ENCODE measurements around the gene KMO. TPM values are rescaled to one million over a fixed set of nuclear protein-coding genes. Genes with fewer than 3 reads are reported as not detected.

The KMO gene
- total RNA-seq, 1 experiment from 2014 or later = 0.07 TPM

DNA sequence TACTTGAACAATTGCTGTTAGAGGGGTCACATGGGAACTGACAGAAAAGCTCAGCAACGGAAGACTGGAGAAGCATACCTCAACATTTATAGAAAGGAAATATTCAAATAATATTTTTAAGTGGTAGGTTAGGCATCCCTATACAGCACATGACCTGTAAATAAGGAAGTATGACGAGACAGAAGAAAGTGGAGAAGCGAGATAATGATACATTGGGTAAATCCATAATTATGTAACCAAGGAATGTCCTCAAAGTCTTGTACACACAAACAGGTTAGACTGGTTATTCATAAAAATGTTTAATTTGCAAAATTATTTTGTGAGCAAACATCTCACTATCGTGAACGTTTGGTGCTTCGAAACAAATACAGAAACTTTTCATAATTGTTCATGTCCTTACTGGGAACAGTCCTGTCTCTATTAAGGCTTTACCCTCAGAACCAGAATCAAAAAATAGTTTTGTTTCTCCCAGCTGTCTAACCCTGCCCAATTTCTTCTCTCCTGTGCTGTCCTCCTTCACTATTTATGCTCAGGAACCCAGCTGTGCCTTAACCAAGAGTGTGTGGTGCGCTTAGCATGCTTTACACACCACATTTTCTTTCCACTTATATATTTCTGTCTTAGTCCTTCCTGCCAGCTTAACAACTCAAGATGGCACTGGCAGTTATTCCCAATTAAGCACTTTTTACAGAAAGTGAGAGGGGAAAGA, 10.2 kb downstream of the KMO start:
- intact Hi-C loops (cut with micrococcal nuclease; ENCODE audit: unreplicated experiment) = loop anchor here (2.0 kb wide), 1 partner anchor 48 kb away; no protein-coding TSS in a partner anchor
- Histone ChIP-seq H3K4me1 (replicated peaks; ENCODE audit: insufficient read depth) (peaks cover 20% of the 10 kb centered on the region), H3K4me2 (peak overlapping the region; percentile 73), H3K9me2 (ENCODE audit: insufficient read depth) (no peaks in the 10 kb centered on the region; the same call in 1 of the 2 replicates), H3K27ac (peak overlapping the region; percentile 72), H3K79me2 (ENCODE audit: low read depth) (no peaks in the 10 kb centered on the region), H4K20me1 (ENCODE audit: insufficient read depth) (no peaks in the 10 kb centered on the region), H3F3A (ENCODE audit: insufficient read depth, low read depth) (peaks cover 10% of the 10 kb centered on the region; the same call in 1 of the 2 replicates), H2AFZ (no peak overlapping the region), H3K36me3 (ENCODE audit: low read depth) (no peaks in the 10 kb centered on the region), H3K9me3 (ENCODE audit: insufficient read depth, low read depth) (peaks cover 3% of the 10 kb centered on the region; the same call in 1 of the 2 replicates), H3K4me3 (peak overlapping the region; percentile 43; the same call in 1 of the 2 replicates), H3K27me3 (ENCODE audit: insufficient read depth, low read depth) (no peaks in the 10 kb centered on the region)
- ChIA-PET POLR2A (ENCODE audit: unreplicated experiment) (no interaction called here), CTCF (no interaction called here)
- no TSS peak for BruUV-seq (replicated peaks)
- peak in 1 of 2 experiments; percentile 92 for DNase-seq
- TF ChIP-seq CTCF (conservative IDR thresholded peaks at IDR 0.05) (no peak), EZH2 (IDR thresholded peaks at IDR 0.05; ENCODE audit: low read depth) (no peak)

DNA sequence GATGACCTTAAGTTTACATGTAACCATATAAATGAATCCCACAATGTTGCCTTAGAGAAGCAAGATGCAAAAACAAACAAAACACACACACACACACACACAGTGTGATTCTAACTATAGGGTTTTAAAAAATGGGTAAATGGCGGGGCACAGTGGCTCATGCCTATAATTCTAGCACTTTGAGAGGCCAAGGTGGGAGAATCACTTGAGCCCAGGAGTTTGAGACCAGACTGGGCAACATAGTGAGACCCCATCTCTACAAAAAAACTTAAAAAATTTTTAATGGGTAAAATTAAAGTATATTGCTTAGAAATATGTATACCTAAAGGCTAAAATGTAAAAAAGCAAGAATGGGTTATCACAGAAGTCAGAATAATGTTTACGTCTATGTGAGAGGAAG, 15.8 kb downstream of the KMO start:
- no peaks in the 10 kb centered on the region for H3K79me2 ChIP-seq (ENCODE audit: low read depth)
- H3K4me2 ChIP-seq = no peak overlapping the region
- ChIA-PET POLR2A (ENCODE audit: unreplicated experiment) (no interaction called here), CTCF (no interaction called here)
- TF ChIP-seq CTCF (conservative IDR thresholded peaks at IDR 0.05) = no peak
- TF ChIP-seq EZH2 (IDR thresholded peaks at IDR 0.05; ENCODE audit: low read depth) = no peak
- H4K20me1 ChIP-seq (ENCODE audit: insufficient read depth) = no peaks in the 10 kb centered on the region
- intact Hi-C loops (cut with micrococcal nuclease; ENCODE audit: unreplicated experiment) = no loop called here
- H3K27me3 ChIP-seq (ENCODE audit: insufficient read depth, low read depth) = no peaks in the 10 kb centered on the region
- BruUV-seq (replicated peaks) = no TSS peak
- no peaks in the 10 kb centered on the region for H3F3A ChIP-seq (ENCODE audit: insufficient read depth, low read depth)
- H3K36me3 ChIP-seq (ENCODE audit: low read depth) = no peaks in the 10 kb centered on the region
- H3K9me2 ChIP-seq (ENCODE audit: insufficient read depth) = no peaks in the 10 kb centered on the region; the same call in 1 of the 2 replicates
- DNase-seq = no peak
- no peak overlapping the region for H2AFZ ChIP-seq
- no peaks in the 10 kb centered on the region for H3K9me3 ChIP-seq (ENCODE audit: insufficient read depth, low read depth)
- peaks cover 3% of the 10 kb centered on the region for H3K4me1 ChIP-seq (replicated peaks; ENCODE audit: insufficient read depth)
- no peak overlapping the region for H3K4me3 ChIP-seq
- H3K27ac ChIP-seq = no peak overlapping the region

DNA sequence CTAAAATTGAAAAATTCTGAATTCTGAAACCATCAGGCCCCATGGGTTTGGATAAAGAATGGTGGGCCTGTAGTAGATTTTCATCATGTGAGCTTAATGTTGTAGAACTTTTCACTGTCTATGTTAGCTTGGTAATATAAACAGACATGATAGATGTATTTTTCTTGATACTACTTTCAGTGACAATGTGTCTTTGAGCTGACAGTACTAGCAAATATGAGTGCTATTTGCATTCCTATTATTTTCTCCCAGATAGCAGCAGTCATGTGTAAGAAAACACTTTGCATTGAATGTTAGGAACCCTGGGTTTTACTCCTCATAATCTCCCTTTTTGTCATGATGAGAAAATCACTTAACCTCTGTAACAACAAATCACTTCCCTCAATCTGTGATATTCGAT, 18.1 kb downstream of the KMO start:
- POLR2A ChIA-PET (ENCODE audit: unreplicated experiment) = no interaction called here
- no peaks in the 10 kb centered on the region for H3K36me3 ChIP-seq (ENCODE audit: low read depth)
- no peaks in the 10 kb centered on the region for H3K79me2 ChIP-seq (ENCODE audit: low read depth)
- H3K4me1 ChIP-seq (replicated peaks; ENCODE audit: insufficient read depth) = no peaks in the 10 kb centered on the region
- no peaks in the 10 kb centered on the region for H3F3A ChIP-seq (ENCODE audit: insufficient read depth, low read depth)
- no peak overlapping the region for H3K27ac ChIP-seq
- intact Hi-C loops (cut with micrococcal nuclease; ENCODE audit: unreplicated experiment) = no loop called here
- CTCF ChIA-PET = no interaction called here
- no TSS peak for BruUV-seq (replicated peaks)
- TF ChIP-seq CTCF (conservative IDR thresholded peaks at IDR 0.05) (no peak), EZH2 (IDR thresholded peaks at IDR 0.05; ENCODE audit: low read depth) (no peak)
- H3K9me2 ChIP-seq (ENCODE audit: insufficient read depth) = no peaks in the 10 kb centered on the region
- no peak for DNase-seq
- no peaks in the 10 kb centered on the region for H3K9me3 ChIP-seq (ENCODE audit: insufficient read depth, low read depth)
- no peaks in the 10 kb centered on the region for H4K20me1 ChIP-seq (ENCODE audit: insufficient read depth)
- no peak overlapping the region for H3K4me2 ChIP-seq
- H3K4me3 ChIP-seq = no peak overlapping the region
- H3K27me3 ChIP-seq (ENCODE audit: insufficient read depth, low read depth) = no peaks in the 10 kb centered on the region
- no peak overlapping the region for H2AFZ ChIP-seq
